Breast epithelium (tissue), 3 donors: ENCODE results near the gene BABAM2.

Experiments
- CTCF ChIP-seq, 3 donors: fragments of 450-650 bp; IDR thresholded peaks; one replicate each; pipeline ENCODE4 v1.5.1; 2016 to 2017; ENCODE audit warnings: antibody characterized with exemption in 3 of 3, mild to moderate bottlenecking in 3 of 3, moderate library complexity in 3 of 3
- POLR2A ChIP-seq: fragments of 450-650 bp; IDR thresholded peaks from one replicate; pipeline ENCODE4 v1.6.1; 2016; ENCODE audit warnings: antibody characterized with exemption, mild to moderate bottlenecking, moderate library complexity
- POLR2AphosphoS5 ChIP-seq, 3 donors: sonication (generic); formaldehyde crosslinking; IDR thresholded peaks; one replicate each; pipeline ENCODE4 v1.6.1; 2017; ENCODE audit warnings: antibody characterized with exemption in 3 of 3

- TF ChIP-seq POLR2A (no peak), CTCF (IDR thresholded peaks at IDR 0.05) (no peak), POLR2AphosphoS5 (IDR thresholded peaks at IDR 0.05) (no peak)
These were observed 328.6 kb downstream of the BABAM2 start for GRCh38 chr2:28219138-28219537.
